HG03066 (cell line): ENCODE results near the gene TNN.
"Not testable (repeated sequence)": the region's sequence is repeated elsewhere in the genome, so short reads cannot be mapped to it uniquely, and the experiment has no call there.

Source experiments
- ATAC-seq: cut with Tn5 transposase; IDR thresholded peaks from one replicate; pipeline ENCODE4 v1.9.1; 2021; ENCODE audit warnings: low read depth; ENCODE audit not compliant: unreplicated experiment

The TNN gene

DNA sequence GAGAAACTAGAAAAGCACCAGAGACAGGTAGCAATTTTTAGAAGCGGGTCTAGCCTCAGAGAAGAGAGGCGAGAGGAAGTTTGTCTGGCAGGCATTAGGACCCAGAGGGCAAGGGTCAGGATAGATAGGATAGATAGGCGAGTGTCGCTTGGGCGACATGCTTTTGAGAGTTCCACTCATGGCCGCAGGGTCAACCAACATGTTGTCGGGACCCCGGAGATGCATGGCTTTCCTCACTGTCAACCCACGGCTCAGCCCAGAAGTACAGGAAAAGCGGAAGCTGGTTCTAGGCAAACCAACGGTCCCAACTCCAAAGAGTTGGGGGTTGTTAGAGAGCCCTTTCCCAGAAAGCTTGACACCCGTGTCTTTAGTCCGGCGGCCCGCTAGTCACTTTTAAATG is 38.9 kb downstream of the TNN start:
- ATAC-seq: not testable (repeated sequence)

DNA sequence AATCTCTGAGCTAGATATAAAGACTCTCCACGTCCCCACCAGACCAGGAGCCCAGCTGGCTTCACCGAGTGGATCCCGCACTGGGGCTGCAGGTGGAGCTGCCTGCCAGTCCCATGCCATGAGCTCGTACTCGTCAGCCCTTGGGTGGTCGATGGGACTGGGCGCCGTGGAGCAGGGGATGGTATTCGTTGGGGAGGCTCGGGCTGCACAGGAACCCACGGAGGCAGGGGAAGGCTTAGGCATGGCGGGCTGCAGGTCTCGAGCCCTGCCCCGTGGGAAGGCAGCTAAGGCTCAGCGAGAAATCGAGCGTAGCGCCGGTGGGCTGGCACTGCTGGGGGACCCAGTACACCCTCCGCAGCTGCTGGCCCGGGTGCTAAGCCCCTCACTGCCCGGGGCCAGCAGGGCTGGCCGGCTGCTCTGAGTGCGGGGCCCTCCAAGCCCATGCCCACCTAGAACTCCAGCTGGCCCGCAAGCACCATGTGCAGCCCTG is 40.7 kb downstream of the TNN start:
- not testable (repeated sequence) for ATAC-seq

DNA sequence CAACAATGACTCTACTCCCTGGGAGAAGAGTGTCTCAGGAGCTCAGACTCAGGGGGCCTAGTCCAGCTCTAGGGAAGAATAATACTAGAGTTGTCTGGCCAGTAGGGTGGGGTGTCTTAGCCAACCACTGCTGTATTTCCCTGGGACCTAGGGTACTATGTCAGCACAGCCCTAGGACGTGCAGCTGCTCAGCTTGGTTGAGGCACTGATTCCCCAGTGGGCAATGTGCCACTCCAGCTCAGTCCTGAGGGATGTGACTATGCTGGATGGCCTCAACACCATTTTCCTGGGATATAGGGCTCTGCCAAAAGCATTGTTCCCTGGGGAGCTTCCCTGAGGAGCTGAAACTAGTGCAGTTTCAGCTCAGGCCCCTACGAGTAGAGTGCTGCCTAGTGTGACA is 47.4 kb downstream of the TNN start:
- no peak for ATAC-seq

DNA sequence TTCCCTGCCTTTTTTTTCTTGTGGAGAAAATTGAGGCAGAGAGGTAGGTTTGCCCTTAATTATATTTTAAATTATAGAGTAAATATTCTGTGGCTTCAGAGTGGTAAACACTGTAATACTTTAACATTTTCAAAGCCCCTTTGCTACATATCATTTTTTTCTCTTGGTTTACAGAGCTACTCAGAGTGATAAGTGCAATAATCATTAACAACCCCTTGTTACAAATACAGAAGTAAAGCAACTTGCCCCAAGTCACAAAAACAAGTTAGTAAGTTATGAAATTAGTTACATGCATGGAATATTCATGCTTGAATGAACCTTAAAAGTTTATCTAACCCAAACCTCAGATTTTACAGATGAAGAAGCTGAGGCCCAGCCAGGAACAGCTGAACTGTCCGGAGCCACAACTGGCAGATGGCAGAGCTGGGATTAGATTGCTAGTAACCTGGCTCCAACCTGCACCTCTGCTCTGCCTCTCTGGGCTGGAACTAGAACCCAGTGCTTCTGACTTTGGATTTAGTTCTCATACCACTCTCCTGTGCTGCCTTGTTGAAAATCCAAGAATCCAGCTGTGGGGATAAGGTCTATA is 48.7 kb downstream of the TNN start:
- ATAC-seq: no peak

DNA sequence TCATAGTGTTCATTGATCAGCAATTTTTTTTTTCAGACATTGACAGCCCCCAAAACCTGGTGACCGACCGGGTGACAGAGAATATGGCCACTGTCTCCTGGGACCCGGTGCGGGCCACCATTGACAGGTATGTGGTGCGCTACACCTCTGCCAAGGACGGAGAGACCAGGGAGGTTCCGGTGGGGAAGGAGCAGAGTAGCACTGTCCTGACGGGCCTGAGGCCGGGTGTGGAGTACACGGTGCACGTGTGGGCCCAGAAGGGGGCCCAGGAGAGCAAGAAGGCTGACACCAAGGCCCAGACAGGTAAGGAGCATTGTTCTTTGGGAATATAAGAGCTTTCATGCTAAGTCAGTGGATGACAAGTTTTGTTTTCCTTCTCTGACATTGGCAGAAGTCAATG is 49.3 kb downstream of the TNN start:
- ATAC-seq: no peak

DNA sequence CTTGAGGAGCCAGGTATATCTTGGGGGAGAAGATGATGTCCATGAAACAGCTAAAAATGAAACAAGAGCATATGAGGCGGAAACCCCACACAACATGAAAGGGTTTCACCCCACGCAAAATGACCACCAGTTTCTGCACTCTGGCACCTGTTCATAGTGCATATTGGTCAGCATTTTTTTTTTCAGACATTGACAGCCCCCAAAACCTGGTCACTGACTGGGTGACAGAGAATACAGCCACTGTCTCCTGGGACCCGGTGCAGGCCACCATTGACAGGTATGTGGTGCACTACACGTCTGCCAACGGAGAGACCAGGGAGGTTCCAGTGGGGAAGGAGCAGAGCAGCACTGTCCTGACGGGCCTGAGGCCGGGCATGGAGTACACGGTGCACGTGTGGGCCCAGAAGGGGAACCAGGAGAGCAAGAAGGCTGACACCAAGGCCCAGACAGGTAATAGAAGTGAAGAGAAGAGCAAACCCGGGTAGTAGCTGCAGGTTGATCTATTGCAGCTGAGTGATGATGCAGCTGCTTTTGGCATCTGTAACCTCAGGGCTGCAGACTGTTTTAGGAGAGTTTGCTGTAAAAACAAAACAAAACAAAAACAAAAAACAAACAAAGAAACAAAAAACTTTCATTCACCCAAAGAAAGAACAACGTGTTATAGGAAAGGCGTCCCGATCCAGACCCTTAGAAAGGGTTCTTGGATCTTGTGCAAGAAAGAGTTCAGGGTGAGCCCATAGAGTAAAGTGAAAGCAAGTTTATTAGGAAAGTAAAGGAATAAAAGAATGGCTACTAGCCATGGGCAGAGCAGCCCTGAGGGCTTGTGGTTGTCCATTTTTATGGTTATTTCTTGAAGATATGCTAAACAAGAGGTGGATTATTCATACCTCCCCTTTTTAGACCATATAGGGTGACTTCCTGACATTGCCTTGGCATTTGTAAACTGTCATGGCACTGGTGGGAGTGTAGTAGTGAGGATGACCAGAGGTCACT is 51.0 kb downstream of the TNN start:
- ATAC-seq: no peak

DNA sequence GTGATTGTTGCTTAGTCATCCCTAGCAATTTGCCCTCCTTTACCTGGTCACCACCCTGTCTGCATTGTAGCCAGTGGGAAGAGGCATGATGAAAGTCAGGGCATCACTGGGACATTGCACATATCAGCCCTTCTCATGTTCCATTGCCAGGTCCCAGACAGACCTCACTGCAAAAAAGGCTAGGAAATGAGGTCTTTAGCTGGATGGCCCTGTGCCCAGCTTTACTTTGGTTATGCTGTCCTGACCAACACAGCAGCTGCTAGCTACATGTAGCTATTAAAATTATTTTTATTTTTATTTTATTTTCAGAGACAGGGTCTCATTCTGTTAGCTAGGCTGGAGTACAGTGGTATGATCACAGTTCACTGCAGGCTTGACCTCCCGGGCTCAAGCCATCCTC is 52.9 kb downstream of the TNN start:
- no peak for ATAC-seq

DNA sequence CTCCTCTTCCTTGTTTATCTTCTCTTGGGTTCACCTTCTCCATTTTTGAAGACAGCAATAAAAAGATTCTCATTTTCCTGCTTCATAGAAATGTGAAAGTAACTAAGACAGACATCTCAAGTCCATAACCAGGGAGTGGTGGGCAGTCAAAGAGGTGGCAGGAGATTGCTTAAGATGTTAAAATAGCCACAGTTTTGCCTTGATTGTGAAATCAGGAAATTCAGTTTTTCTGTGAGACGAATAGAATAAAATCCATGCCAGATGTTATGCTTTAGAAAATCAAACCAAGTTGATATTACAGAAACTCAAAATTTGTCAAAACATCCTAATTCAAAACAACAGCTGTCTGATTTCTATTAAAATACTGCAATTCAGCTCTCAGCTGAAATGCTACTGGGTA is 57.2 kb downstream of the TNN start:
- no peak for ATAC-seq

DNA sequence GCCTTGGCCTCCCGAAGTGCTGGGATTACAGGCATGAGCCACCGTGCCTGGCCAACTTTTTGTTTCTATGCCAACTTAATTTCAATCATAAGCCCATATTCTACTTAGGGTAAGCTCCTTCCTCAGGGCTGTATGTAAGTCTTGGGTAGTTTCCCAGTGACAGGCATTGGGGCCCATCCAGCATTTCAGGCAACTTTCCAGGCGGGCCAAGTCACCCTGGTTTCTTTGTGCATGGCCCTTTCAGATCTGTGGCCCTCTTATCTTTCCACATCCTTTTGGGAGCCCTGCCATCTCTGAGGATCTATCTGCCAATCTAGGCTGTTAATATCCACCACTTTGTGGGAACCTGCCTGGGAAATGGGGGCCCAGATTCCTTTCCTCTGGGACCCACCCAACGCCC is 58.7 kb downstream of the TNN start:
- ATAC-seq: no peak

DNA sequence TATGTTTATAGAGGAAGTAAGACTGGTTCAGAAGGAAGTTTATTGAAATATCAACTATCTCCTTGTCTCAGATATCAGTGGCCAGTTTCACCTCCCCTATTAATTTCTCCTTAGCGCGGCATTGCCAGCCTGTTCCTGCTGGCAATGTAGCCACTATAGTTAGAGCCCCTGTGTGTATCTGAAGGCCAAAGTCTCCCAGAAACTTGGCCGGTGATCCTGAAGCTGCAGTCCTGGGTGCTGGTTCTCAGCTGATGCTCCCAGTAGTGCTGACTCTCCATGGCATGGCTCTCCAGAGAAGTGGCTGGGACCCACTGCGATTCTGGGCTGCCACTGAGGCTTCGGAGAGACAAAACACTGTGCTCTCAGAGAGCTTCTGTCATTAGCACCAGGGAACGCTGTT is 59.9 kb downstream of the TNN start:
- no peak for ATAC-seq

DNA sequence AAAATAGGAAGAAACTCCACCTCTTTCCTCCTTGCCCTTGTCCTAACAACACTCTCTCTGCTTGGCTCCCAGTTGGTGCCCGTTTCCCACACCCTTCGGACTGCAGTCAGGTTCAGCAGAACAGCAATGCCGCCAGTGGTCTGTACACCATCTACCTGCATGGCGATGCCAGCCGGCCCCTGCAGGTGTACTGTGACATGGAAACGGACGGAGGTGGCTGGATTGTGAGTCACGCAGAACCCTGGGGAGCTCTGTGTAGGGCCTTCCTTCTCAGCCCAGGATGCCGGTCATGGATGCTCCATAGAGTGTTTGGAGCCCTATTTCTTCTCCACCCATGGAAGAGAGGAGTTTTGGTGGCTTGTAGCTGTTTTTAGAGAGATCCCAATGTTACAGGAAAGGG is 60.9 kb downstream of the TNN start:
- ATAC-seq: no peak

DNA sequence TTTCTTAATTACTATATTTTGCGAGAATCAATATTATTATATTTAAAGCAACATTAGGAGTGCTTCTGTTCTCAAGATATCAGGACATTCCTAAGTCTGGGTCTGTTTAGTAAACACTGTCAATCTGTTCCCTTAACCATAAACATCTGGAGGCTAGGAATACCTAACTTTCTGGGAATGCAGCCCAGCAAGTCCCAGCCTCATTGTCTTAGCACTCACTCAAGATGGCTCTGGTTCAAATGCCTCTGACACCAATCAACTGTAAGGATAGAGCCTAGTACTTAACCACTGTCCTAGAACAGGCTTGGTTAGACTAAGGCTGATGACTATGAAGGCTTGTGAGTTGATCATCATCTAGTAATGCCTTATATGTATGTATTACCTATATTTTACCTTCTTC is 61.5 kb downstream of the TNN start:
- ATAC-seq: no peak

DNA sequence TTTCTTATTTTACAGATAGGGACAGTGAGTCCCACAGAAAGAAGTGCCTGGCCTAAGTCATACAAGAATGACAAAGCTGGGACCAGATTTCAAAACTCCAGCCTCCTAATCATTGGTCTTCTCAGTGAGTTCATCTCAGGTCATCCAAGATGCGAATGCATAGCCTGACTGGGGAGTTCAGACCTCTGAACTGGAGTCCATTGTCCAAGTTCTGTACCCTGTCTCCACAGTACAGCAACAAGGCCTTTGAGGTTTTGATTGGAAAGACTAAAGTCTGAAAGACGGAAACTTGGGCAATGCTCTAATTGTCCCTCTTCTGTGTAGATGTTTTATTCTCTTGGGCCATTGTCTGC is 62.0 kb downstream of the TNN start:
- ATAC-seq: no peak

DNA sequence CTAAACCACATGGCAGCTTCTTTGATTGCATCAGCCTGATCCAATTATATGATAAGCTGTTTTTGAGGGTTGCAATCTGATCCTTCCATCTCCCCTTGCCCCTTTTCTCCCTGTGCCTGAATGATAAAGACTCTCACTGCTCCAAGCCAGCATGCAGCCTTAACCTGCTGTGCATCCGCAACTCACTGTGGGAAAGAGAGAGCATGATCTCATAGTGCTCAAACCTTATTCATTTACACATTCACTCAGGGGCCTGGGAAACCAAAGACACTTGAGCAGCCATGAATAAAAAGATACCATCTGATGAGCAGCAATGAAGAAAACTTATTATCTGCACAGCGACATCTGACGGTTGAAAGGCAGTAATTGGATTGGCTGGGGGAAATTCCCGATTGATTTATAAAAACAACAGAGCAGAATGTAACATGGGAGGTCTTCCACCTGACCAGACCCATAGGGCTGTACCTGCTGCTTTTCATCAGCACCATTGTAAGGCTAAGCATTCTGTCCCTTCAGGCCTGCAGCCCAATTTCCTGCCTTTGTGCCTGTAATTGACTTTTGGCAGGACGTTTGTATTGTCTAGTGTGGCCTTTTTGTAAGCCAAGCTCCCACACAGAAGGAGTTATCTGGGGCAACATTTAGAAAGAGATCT is 62.5 kb downstream of the TNN start:
- ATAC-seq: no peak

DNA sequence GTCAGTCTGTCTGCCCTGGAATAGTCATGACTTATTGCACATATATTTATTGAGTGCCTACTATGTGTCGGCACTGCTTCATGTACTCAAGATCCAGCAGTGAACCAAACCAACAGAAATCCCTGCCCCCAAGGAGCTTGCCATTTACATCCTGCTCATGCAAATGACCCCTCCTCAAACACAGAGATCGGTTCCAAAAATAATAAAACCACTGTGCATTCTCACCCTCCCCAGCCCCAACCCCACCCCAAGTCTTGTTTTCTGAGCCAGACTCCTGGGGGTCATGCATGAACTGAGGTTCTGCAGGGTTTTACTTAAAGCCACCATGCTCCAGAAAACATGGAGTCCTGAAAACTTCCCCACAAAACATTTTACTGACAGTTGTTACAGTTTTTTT is 63.0 kb downstream of the TNN start:
- no peak for ATAC-seq

DNA sequence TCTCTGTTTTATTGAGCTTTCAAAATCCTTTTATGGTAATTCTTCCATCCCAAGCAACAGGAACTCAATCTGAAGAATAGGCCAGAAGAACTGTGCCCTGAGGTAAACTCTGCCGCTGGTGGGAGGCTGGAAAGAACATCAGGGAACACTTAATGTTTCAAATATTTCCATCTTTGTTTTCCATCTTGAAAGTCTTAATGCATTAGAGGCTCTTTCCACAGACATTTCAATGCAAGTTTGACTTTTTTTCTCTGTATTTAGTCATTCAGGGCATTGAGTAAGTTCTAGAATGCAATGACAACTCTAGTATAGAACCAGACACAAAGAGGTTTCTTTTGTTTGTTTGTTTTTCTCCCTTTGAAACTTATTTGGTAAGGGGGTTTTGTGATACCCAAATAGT is 63.5 kb downstream of the TNN start:
- no peak for ATAC-seq

DNA sequence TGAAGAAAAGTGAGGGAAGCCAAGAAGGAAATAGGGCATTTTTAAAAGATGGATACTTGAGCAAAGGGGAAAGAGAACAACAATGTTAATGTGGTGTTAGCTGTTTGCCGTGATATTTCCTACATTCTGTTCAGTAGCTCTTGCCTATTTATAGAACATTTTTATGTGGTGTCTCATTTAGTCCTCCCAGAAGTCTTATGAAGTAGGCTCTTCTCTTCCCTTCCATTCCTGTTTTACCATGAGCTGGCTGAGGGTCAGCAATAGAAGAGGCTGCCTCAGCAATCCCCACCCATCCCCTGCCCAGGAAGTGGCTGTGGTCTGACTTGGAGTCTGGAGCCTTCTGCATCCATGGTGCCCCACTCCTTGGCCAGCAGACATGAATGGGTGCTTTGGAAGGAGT is 64.8 kb downstream of the TNN start:
- no peak for ATAC-seq

DNA sequence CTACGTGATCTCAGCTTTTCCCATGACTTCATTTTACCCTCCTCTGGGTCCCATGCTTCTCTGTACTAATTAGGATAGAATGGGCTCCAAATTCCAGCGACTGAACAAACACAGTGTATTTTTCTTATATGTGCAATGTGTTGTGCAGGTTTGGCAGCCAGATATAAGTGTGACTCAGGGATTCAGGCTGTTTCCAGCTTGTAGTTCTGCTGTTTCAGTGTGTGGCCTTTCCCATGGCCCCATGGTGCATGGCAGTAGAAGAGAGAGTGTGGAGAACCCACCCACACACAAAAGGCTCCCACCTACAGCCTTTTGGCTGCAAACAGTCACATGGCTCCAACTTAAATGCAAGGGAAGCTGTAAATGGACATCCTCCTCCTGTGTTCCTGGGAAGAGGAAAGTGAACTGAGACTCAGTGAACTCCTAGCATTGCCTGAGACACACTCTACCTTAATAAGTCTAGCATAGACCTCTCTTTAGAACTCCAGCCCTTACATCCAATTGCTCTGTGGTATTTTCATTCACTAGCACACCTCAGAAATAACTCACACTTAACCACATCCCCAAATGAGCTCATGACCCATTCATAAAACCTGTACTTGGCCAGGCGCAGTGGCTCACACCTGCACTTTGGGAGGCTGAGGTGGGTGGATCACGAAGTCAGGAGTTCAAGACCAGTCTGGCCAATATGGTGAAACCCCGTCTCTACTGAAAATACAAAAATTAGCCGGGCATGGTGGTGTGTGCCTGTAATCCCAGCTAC is 66.2 kb downstream of the TNN start:
- no peak for ATAC-seq

DNA sequence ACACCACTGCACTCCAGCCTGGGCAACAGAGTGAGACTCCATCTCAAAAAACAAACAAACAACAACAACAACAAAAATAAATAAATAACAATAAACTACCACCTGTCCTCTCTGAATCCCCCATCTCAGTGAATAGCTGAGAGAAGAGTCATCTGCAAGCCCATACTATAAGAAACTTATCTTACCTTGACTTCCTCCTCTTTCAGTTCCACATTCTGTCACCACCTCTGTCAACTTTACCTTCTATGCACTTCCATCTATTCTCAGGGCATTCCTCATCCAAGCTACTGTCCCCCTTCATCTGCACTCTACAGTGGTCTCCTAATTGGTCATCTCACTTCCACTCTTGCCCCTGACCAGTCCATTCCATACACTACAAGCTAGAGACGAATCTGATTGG is 66.9 kb downstream of the TNN start:
- no peak for ATAC-seq

DNA sequence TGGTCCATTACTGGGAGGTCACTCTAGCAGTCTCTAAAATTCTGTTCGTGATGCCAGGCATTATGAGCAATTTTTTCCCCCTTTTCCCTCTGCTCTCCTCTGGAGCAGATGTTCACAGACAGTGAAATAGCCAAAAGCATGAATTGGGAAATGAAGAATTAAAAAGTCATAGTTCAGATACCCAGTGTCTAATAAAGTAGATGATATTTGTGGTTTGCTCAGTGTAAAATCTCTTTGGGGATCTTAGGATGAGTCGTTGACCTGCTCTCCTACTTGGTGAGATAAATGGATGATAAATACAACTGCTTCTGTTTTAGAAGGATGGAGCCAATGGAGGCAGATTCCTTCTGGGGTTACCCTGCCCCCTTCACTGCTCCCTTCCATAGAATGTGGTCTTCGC is 68.6 kb downstream of the TNN start:
- ATAC-seq: no peak

DNA sequence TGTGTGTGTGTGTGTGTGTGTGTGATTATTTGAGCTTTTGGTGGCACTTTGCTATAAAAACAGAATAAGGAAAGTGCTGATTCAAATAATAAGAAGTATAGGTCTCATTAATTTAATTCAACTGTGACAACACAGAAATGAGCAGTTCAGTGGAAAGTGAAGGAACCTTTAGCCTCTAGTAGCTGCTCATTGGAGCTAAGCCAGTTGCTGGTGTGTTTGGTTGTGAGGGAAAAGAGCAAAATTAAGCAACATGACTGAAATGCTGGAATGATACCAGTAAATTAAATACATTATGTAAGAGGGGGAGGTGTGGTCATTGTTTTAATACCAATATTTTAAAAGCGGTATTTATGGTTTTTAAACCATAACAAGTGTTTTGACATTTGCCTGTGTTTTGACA is 69.7 kb downstream of the TNN start:
- no peak for ATAC-seq
